ENCODE measurements around the gene HUS1. TPM values are rescaled to one million over a fixed set of nuclear protein-coding genes. Genes with fewer than 3 reads are reported as not detected.
"Not testable (repeated sequence)": the region's sequence is repeated elsewhere in the genome, so short reads cannot be mapped to it uniquely, and the experiment has no call there.

HUS1 gene
- total RNA-seq, 1 donor from 2014 or later = 21.1 TPM

GRCh38 chr7:47916514-47916913 is 62.9 kb downstream of the HUS1 start:
- DNase-seq = not testable (repeated sequence)

GRCh38 chr7:47915616-47915976 is 63.8 kb downstream of the HUS1 start:
- DNase-seq = no peak

GRCh38 chr7:47914717-47915615 is 64.4 kb downstream of the HUS1 start:
- DNase-seq = no peak

Other genes starting within 250 kb of the HUS1 start
- 0.62 TPM for gene PKD1L1, start 31.1 kb downstream of the HUS1 start, total RNA-seq
- gene SUN3, start 49.5 kb upstream of the HUS1 start, total RNA-seq = not detected
- gene C7orf57, start 55.9 kb upstream of the HUS1 start, total RNA-seq = 0.78 TPM
- gene UPP1, start 109.7 kb upstream of the HUS1 start, total RNA-seq = 1.4 TPM
- 0.16 TPM for gene ABCA13, start 191.8 kb upstream of the HUS1 start, total RNA-seq

Data from occipital lobe (tissue), 2 donors.